ENCODE data around the gene PGLYRP1. TPM values are rescaled to one million over a fixed set of nuclear protein-coding genes. Genes with fewer than 3 reads are reported as not detected.

PGLYRP1 gene
- total RNA-seq, 1 experiment from 2014 or later, result not detected

DNA sequence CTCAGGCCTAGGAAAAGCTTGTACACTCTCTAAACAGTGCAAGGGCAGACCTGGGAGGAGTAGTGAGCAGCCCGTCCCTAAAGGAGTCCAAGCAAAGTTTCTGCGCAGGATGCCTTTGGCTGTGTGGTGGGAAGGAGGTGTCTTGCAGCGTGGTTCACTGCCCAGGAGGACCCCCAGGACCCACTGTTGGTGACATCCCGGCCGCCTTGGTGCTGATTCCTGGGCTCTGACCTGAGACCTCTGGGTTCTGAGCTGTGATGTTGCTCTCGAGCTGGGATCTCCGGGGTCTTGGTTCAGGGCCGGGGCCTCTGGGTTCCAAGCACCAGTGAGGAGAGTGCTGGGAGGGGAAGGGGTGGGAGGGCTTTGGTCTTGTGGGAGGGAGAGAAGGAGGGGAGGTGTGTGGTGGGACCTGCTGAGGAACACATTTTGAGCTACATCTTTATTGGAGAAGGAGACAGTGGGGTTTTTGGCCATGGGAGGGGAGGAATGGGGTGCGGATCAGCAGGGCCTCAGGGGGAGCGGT is 4.1 kb downstream of the PGLYRP1 start:
- no peak for ATAC-seq
- POLR2A ChIA-PET, result no interaction called here
- no peak overlapping the region for H3K27ac ChIP-seq (ENCODE audit: low read length)
- intact Hi-C loops (cut with micrococcal nuclease; ENCODE audit: unreplicated experiment), result no loop called here
- peaks cover 3% of the 10 kb centered on the region; the same call in 1 of the 2 replicates for H3K4me1 ChIP-seq (ENCODE audit: control insufficient read depth, insufficient read depth, low read length)
- H3K4me3 ChIP-seq (ENCODE audit: low read depth in 2 of 2, low read length in 2 of 2), result no peak overlapping the region
- no peak for DNase-seq (ENCODE audit: low read depth, low spot score)
- in situ Hi-C loops (cut with HindIII; ENCODE audit: low pct_unique_long_range_greater_than_20kb, low sequenced_read_pairs), result no loop called here
- BruUV-seq (replicated peaks), result no TSS peak
- H3K9me3 ChIP-seq (ENCODE audit: control insufficient read depth, insufficient read depth, low read depth, low read length), result no peaks in the 10 kb centered on the region
- CTCF ChIA-PET, result interaction anchor here (0.6 kb wide), 1 partner anchor 238 kb away, joined by 3 read pairs; no protein-coding TSS in a partner anchor
- TF ChIP-seq POLR2AphosphoS5 (IDR thresholded peaks at IDR 0.05; ENCODE audit: low read depth, low read length), result no peak
- TF ChIP-seq SIN3A (IDR thresholded peaks at IDR 0.05; ENCODE audit: borderline replicate concordance, insufficient read depth, low read depth, low read length), result no peak
- TF ChIP-seq CTCF (IDR thresholded peaks at IDR 0.05), result no peak
- TF ChIP-seq REST (IDR thresholded peaks at IDR 0.05; ENCODE audit: insufficient read depth in 1 of 2, low read depth in 2 of 2, low read length in 1 of 2), result no peak
- no peak for TF ChIP-seq TCF7L2 (IDR thresholded peaks at IDR 0.05; ENCODE audit: low read depth, low read length)
- H3K27me3 ChIP-seq (ENCODE audit: control insufficient read depth, insufficient read depth, low read length), result no peaks in the 10 kb centered on the region
- H3K36me3 ChIP-seq (ENCODE audit: control insufficient read depth, insufficient read depth, low read length), result no peaks in the 10 kb centered on the region

GRCh38 chr19:46017874-46018675 is 4.8 kb downstream of the PGLYRP1 start:
- H3K4me3 ChIP-seq (ENCODE audit: low read depth in 2 of 2, low read length in 2 of 2), result no peak overlapping the region
- in situ Hi-C loops (cut with HindIII; ENCODE audit: low pct_unique_long_range_greater_than_20kb, low sequenced_read_pairs), result no loop called here
- no peak for ATAC-seq
- no peak for TF ChIP-seq CTCF (IDR thresholded peaks at IDR 0.05)
- TF ChIP-seq TCF7L2 (IDR thresholded peaks at IDR 0.05; ENCODE audit: low read depth, low read length), result no peak
- no peak for TF ChIP-seq REST (IDR thresholded peaks at IDR 0.05; ENCODE audit: insufficient read depth in 1 of 2, low read depth in 2 of 2, low read length in 1 of 2)
- TF ChIP-seq POLR2AphosphoS5 (IDR thresholded peaks at IDR 0.05; ENCODE audit: low read depth, low read length), result no peak
- TF ChIP-seq SIN3A (IDR thresholded peaks at IDR 0.05; ENCODE audit: borderline replicate concordance, insufficient read depth, low read depth, low read length), result no peak
- BruUV-seq (replicated peaks), result no TSS peak
- DNase-seq (ENCODE audit: low read depth, low spot score), result no peak
- no peaks in the 10 kb centered on the region for H3K27me3 ChIP-seq (ENCODE audit: control insufficient read depth, insufficient read depth, low read length)
- ChIA-PET CTCF (interaction anchor here (0.6 kb wide), 1 partner anchor 239 kb away, joined by 3 read pairs; no protein-coding TSS in a partner anchor), POLR2A (no interaction called here)
- intact Hi-C loops (cut with micrococcal nuclease; ENCODE audit: unreplicated experiment), result no loop called here
- no peaks in the 10 kb centered on the region for H3K36me3 ChIP-seq (ENCODE audit: control insufficient read depth, insufficient read depth, low read length)
- H3K9me3 ChIP-seq (ENCODE audit: control insufficient read depth, insufficient read depth, low read depth, low read length), result no peaks in the 10 kb centered on the region
- H3K27ac ChIP-seq (ENCODE audit: low read length), result no peak overlapping the region
- H3K4me1 ChIP-seq (ENCODE audit: control insufficient read depth, insufficient read depth, low read length), result peaks cover 3% of the 10 kb centered on the region; the same call in 1 of the 2 replicates
